GM18951 (cell line): ENCODE data around the gene SH3BP5L.

Experiments used
- POLR2A ChIP-seq: IDR thresholded peaks from 4 replicates; pipeline ENCODE4 v1.6.1; 2011; ENCODE audit warnings: mild to moderate bottlenecking; ENCODE audit not compliant: insufficient read length, insufficient read depth; ENCODE audit errors: extremely low read depth
- in situ Hi-C: fragments of 300-500 bp; cut with MboI; formaldehyde crosslinking; loops from one replicate; pipeline ENCODE4 v1.12.0; 2022; ENCODE audit warnings: low sequenced_read_pairs, mixed read lengths, inconsistent platforms; ENCODE audit not compliant: unreplicated experiment

Gene SH3BP5L

GRCh38 chr1:248847181-248847955 lies 21.7 kb upstream of the SH3BP5L start:
- in situ Hi-C loops = no loop called here
- TF ChIP-seq POLR2A = no peak

DNA sequence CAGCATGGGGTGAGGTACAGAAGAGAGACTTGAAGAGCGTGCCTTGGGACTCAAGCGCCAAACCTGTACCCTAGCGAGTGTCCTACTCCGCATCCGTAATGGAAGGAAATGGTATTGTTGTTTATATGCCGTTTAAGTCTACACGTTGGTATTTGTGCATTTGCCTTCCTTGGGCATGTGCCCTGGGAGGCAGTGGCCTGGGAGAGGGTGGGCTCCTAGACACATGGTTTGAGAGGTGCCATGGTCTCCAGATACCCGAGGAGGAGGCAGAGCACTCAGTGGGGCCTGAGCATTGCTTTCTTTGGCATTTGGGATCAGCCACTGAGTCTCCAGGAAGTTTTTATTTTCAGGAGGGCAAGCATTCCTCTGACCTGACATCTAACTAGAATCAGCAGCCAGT lies 18.8 kb upstream of the SH3BP5L start:
- in situ Hi-C loops = no loop called here
- TF ChIP-seq POLR2A = no peak

GRCh38 chr1:248843687-248844086 lies 18.0 kb upstream of the SH3BP5L start:
- in situ Hi-C loops = no loop called here
- TF ChIP-seq POLR2A = no peak

- in situ Hi-C loops = no loop called here
- no peak for TF ChIP-seq POLR2A
These were observed 17.1 kb upstream of the SH3BP5L start for GRCh38 chr1:248842781-248843331.

GRCh38 chr1:248841702-248842395 lies 16.1 kb upstream of the SH3BP5L start:
- no peak for TF ChIP-seq POLR2A

GRCh38 chr1:248840946-248841345 lies 15.2 kb upstream of the SH3BP5L start:
- in situ Hi-C loops = no loop called here
- no peak for TF ChIP-seq POLR2A

More at GRCh38 chr1:248841702-248842395, 16.1 kb upstream of the SH3BP5L start:
- in situ Hi-C loops = no loop called here

DNA sequence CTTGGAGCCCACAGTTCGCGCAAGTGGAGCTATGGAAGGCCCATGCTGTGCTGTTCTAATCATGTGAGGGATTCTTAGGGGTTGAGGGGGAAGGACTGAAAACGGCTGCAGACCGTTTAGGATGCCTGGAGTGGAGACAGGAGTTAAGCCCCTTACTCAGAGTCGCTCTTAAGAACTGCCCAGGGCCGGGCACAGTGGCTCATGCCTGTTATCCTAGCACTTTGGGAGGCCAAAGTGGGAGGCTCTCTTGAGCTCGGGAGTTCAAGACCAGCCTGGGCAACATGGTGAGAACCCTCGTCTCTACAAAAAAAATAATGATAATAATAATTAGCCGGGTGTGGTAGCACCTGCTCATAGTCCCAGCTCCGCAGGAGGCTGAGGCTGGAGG lies 13.4 kb upstream of the SH3BP5L start:
- in situ Hi-C loops = no loop called here

GRCh38 chr1:248838357-248839167 lies 12.8 kb upstream of the SH3BP5L start:
- in situ Hi-C loops = no loop called here

More for the DNA sequence above, 13.4 kb upstream of the SH3BP5L start:
- TF ChIP-seq POLR2A = no peak

DNA sequence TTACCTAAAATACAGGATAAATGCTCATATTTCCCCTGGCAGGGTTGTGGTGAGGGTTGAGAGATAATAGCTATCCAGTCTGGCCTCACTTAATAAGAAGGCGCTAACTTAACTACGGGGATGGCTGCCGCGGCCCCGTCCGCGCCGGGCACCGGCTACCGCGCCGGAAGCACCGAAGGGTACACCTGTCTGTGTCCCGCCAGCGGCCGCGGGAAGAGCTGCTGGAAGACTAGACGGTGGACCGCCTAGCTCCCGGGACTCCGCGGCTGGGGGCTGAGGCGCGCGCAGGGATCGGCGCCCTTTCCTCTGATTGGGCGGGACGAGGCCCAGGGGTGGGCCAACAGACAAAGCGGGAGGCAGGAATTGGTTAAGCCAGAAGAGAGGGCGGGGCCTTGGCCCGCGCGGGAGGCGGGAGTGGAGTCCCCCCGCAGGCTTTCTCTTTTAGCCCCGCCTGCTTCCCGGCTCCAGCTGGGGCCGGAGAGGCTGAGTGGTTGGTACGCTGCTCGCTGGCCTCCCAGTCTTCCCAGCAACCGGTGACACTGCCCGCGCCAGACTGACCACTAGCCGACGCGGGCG lies 12.2 kb upstream of the SH3BP5L start, which contains the start of gene ZNF672:
ZNF672 (plus strand) TSS at position 444 of the 576 bp plus-strand sequence. CDS start 9,051 bp downstream, outside the sequence.
- TF ChIP-seq POLR2A = peak; percentile 80
- in situ Hi-C loops = no loop called here

More at GRCh38 chr1:248838357-248839167, 12.8 kb upstream of the SH3BP5L start:
- peak; percentile 43 for TF ChIP-seq POLR2A

DNA sequence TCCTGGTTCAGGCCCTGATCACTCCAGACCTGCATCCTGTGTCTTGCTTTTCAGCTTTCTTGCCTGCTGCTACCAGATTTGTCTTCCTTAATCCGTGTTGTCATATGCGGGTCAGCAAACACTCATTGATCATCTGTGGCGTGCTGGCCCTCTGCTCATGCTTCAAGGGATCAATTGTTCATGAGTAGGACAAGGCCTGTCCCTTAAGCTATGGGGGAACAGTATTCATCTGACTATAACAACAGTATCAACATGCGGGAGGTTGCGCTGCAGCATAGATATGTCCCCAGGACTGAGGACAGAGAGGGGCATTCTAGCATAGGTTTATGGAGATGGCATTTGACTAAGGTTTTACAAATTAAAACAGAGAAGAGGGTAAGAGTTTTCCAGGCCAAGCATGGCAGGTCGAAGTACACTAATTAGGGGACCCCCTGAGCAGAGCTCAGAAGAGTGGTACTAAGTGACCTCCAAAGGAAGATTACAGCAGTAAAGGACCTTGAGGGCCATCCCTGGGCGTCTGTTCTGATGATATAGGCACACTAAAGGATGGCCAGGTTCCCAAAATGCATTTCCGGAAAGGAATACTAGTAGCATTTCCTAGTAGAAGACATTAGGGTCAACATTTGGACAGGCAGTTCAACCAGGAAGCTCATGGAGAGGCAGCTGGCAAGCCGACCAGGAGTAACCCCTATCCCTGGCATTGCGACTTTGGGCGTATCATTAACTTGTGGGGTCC lies 11.5 kb upstream of the SH3BP5L start:
- in situ Hi-C loops = no loop called here
- no peak for TF ChIP-seq POLR2A

DNA sequence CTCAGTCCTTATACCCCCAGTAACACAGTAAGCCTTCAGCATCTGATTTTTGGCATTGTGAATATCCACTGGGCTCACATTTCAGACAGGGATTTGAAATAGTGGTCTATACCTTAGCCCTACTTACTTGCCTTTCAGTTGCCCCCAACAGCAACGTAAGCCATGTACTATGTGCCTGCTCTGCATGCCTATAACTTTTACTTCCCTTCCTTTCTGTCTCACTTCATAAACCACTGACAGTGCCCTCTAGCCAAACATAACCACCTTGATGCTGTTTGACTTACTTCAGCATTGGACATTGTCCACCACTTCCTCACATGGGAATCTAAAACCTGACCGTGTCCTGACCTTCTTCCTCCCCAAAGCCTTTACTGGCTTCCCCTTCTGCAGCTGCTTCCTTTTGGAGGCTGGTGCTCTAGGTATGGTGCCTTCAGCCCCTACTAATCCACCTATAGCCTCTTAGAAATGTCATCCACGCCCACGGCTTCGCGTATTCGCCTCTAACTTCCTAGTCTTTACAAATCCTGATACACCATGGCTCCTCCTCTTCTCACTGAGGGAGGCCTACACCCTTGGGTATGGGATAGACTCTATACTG lies 8.7 kb upstream of the SH3BP5L start:
- TF ChIP-seq POLR2A = no peak
- in situ Hi-C loops = no loop called here
